ENCODE measurements around the gene PLEKHA8.

DNA sequence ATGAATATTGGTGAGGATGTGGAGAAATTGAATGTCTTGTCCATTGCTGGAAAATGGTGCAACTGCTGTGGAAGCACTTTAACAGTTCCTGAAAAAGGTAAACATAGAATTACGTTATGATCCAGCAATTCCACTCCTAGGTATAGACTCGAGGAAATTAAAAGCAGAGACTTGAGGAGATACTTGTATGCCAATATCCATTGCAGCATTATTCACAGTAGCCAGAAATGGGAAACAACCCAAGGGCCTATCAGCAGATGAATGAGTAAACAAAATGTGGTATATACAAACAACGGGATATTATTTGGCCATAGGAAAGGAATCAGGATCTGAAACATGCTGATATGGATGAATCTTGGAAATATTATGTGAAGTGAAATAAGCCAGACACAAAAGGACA, 74.1 kb downstream of the PLEKHA8 start:
- TF ChIP-seq, protein P1, sequence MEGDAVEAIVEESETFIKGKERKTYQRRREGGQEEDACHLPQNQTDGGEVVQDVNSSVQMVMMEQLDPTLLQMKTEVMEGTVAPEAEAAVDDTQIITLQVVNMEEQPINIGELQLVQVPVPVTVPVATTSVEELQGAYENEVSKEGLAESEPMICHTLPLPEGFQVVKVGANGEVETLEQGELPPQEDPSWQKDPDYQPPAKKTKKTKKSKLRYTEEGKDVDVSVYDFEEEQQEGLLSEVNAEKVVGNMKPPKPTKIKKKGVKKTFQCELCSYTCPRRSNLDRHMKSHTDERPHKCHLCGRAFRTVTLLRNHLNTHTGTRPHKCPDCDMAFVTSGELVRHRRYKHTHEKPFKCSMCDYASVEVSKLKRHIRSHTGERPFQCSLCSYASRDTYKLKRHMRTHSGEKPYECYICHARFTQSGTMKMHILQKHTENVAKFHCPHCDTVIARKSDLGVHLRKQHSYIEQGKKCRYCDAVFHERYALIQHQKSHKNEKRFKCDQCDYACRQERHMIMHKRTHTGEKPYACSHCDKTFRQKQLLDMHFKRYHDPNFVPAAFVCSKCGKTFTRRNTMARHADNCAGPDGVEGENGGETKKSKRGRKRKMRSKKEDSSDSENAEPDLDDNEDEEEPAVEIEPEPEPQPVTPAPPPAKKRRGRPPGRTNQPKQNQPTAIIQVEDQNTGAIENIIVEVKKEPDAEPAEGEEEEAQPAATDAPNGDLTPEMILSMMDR (conservative IDR thresholded peaks at IDR 0.05; ENCODE audit: low read length), result no peak
- TF ChIP-seq EZH2phosphoT487 (IDR thresholded peaks at IDR 0.05; ENCODE audit: borderline replicate concordance, low read depth, low read length), result no peak
